ENCODE measurements around the gene MTHFD1L. TPM values are rescaled to one million over a fixed set of nuclear protein-coding genes. Genes with fewer than 3 reads are reported as not detected.

MTHFD1L gene
- total and polyA plus RNA-seq, 2 of the 8 experiments (the other 6 are each of a cell fraction or from before 2014, with no cell fraction given): 29.2 to 105 TPM

DNA sequence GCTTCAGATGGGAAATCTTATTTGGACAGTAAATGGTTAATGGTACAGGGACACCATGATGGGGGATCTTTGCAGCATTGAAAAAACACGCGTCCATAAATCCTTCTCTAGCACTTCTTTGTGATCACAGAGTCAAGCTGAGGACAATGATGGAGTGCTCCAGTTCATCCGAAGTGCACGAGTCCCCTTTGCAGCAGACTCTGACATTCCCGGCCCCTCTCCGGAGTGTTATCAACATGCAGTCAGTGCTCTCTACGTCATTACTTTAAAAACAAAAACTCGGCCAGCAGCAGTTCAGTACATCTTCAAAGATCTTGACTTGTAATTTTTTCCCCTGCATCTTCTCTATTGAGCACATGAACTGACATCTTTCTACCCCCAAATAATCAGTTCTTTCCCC lies 188.8 kb downstream of the MTHFD1L start:
- peaks cover 0 to 6% (median 3%) of the 10 kb centered on the region in 4 experiments; a peak in 4 of 8 replicates for H3K36me3 ChIP-seq (ENCODE audit: control insufficient read depth in 2 of 4, insufficient read depth in 4 of 4, low read length in 3 of 4)
- H4K8ac ChIP-seq (ENCODE audit: extremely low read depth, insufficient read depth, low read length): no peak overlapping the region
- H2BK15ac ChIP-seq (ENCODE audit: low read length): no peak overlapping the region
- no peak overlapping the region for H3K14ac ChIP-seq (ENCODE audit: insufficient read length)
- no peak overlapping the region for H2BK12ac ChIP-seq (ENCODE audit: low read depth, low read length)
- ChIA-PET CTCF (ENCODE audit: partially characterized antibody) (interaction anchor here (0.6 to 1.4 kb wide), 5 partner anchors 10 to 1449 kb away, joined by 3 to 6 read pairs (median 3); no protein-coding TSS in a partner anchor), POLR2A (ENCODE audit: partially characterized antibody) (interaction anchor here (0.6 to 1.0 kb wide), 2 partner anchors 42 to 185 kb away, joined by 3 read pairs; partner anchors contain the start of gene AKAP12)
- WGBS, 2 experiments (ENCODE audit: extremely low coverage in 1 of 2, insufficient coverage in 1 of 2, insufficient read length in 1 of 2, insufficient replicate concordance in 2 of 2, low coverage in 1 of 2, low lambda C conversion rate in 2 of 2, missing lambda C conversion rate in 1 of 2): 89% methylated on average over 8 of the region's 8 CpGs; no CpG with 5 or more reads in 1 of the 2 experiments
- H3K18ac ChIP-seq (ENCODE audit: extremely low read depth, low read length): no peak overlapping the region
- no peak overlapping the region for H4K91ac ChIP-seq (replicated peaks; ENCODE audit: insufficient read length, low read length)
- no peak overlapping the region for H3K4me3 ChIP-seq (ENCODE audit: extremely low read depth in 1 of 4, insufficient read depth in 2 of 4, low read depth in 3 of 4, low read length in 4 of 4)
- no peak overlapping the region for H4K5ac ChIP-seq (ENCODE audit: insufficient read length, low read depth, low read length)
- peaks cover 0 to 2% of the 10 kb centered on the region in 2 experiments for H4K20me1 ChIP-seq (replicated peaks in 1 of 2; ENCODE audit: control insufficient read depth in 1 of 2, insufficient read depth in 2 of 2, low read length in 2 of 2)
- no peak overlapping the region for H2BK5ac ChIP-seq (ENCODE audit: low read depth, low read length)
- no peak overlapping the region for H2AK5ac ChIP-seq (ENCODE audit: low read depth, low read length)
- no peak overlapping the region for H3K56ac ChIP-seq (replicated peaks; ENCODE audit: insufficient read length, low read depth, low read length)
- H3K23ac ChIP-seq (ENCODE audit: insufficient read length): no peak overlapping the region
- H3K9ac ChIP-seq (replicated peaks in 1 of 4; ENCODE audit: extremely low read depth in 1 of 4, low read depth in 3 of 4, low read length in 3 of 4): no peak overlapping the region
- H2BK20ac ChIP-seq (ENCODE audit: low read length): no peak overlapping the region
- no peaks in the 10 kb centered on the region for H3K23me2 ChIP-seq (ENCODE audit: low read depth, low read length)
- no peaks in the 10 kb centered on the region for H3K27me3 ChIP-seq (replicated peaks in 1 of 4; ENCODE audit: control insufficient read depth in 3 of 4, extremely low read depth in 1 of 4, insufficient read depth in 3 of 4, low read length in 3 of 4)
- no peaks in the 10 kb centered on the region for H3K9me3 ChIP-seq (ENCODE audit: insufficient read depth in 2 of 2, low read depth in 1 of 2, low read length in 1 of 2)
- H3K79me1 ChIP-seq (ENCODE audit: low read depth, low read length): no peaks in the 10 kb centered on the region
- no peak overlapping the region for H3K4ac ChIP-seq (replicated peaks; ENCODE audit: insufficient read length, low read depth, low read length)
- H2BK120ac ChIP-seq (replicated peaks; ENCODE audit: low read depth, low read length): no peak overlapping the region
- no peak overlapping the region for H2AFZ ChIP-seq (ENCODE audit: low read length)
- H3K27ac ChIP-seq (ENCODE audit: low read depth, low read length): no peak overlapping the region
- no peak overlapping the region for H3K4me2 ChIP-seq (ENCODE audit: insufficient read depth in 1 of 2, low read depth in 2 of 2, low read length in 2 of 2)
- DNase-seq (ENCODE audit: low read depth in 1 of 2, low spot score in 2 of 2) (no peak), FAIRE-seq (no peak)
- H3K4me1 ChIP-seq (replicated peaks in 1 of 4; ENCODE audit: control insufficient read depth in 3 of 4, insufficient read depth in 4 of 4, low read length in 3 of 4): no peaks in the 10 kb centered on the region
- H3K79me2 ChIP-seq (ENCODE audit: control insufficient read depth in 1 of 2, insufficient read depth in 2 of 2, low read length in 2 of 2): no peaks in the 10 kb centered on the region
- no peak for TF ChIP-seq RFX5 (IDR thresholded peaks at IDR 0.05; ENCODE audit: borderline replicate concordance, low read depth, low read length)
- no peak for TF ChIP-seq TEAD4 (IDR thresholded peaks at IDR 0.05; ENCODE audit: low read depth, low read length)
- no peak for TF ChIP-seq TAF7 (optimal IDR thresholded peaks at IDR 0.05; ENCODE audit: borderline replicate concordance, low read depth, low read length)
- no peak for TF ChIP-seq CEBPB (IDR thresholded peaks at IDR 0.05; ENCODE audit: low read depth, low read length)
- TF ChIP-seq CBX8 (IDR thresholded peaks at IDR 0.05; ENCODE audit: borderline replicate concordance, low read depth, low read length): no peak
- TF ChIP-seq, protein P1, sequence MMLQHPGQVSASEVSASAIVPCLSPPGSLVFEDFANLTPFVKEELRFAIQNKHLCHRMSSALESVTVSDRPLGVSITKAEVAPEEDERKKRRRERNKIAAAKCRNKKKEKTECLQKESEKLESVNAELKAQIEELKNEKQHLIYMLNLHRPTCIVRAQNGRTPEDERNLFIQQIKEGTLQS (IDR thresholded peaks at IDR 0.05; ENCODE audit: insufficient read depth, low read depth, low read length): no peak
- TF ChIP-seq ASH2L (IDR thresholded peaks at IDR 0.05; ENCODE audit: low read length): no peak
- no peak for TF ChIP-seq TBP (IDR thresholded peaks at IDR 0.05; ENCODE audit: low read depth, low read length)
- TF ChIP-seq, protein P2, sequence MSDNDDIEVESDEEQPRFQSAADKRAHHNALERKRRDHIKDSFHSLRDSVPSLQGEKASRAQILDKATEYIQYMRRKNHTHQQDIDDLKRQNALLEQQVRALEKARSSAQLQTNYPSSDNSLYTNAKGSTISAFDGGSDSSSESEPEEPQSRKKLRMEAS (IDR thresholded peaks at IDR 0.05): no peak
- no peak for TF ChIP-seq PHF8 (conservative IDR thresholded peaks at IDR 0.05; ENCODE audit: low read depth, low read length)
- no peak for TF ChIP-seq KDM5A (IDR thresholded peaks at IDR 0.05; ENCODE audit: low read length)
- no peak for TF ChIP-seq HDAC2 (IDR thresholded peaks at IDR 0.05; ENCODE audit: borderline replicate concordance in 1 of 2, low read depth in 2 of 2, low read length in 2 of 2)
- no peak for TF ChIP-seq GTF2F1 (IDR thresholded peaks at IDR 0.05; ENCODE audit: borderline replicate concordance, low read depth, low read length)

Data from H1 (cell line).